GM13977 (cell line): ENCODE data around the gene MMP23B.

Experiments
- DNase-seq: peaks from one replicate; pipeline ENCODE4 v3.0.0; 2012; ENCODE audit warnings: low spot score
- in situ Hi-C: fragments of 300-500 bp; cut with MboI; formaldehyde crosslinking; loops from one replicate; pipeline ENCODE4 v1.12.0; 2022; ENCODE audit warnings: low sequenced_read_pairs, low pct_unique_long_range_greater_than_20kb, mixed read lengths, inconsistent platforms; ENCODE audit not compliant: unreplicated experiment
- TF ChIP-seq, protein P1 (sequence below): IDR thresholded peaks from 2 replicates; pipeline ENCODE4 v1.5.1; 2012; ENCODE audit warnings: mild to moderate bottlenecking, control low read depth; ENCODE audit not compliant: insufficient read depth; ENCODE audit errors: extremely low read depth, missing control alignments

MMP23B gene

GRCh38 chr1:1596493-1597274, 35.3 kb upstream of the MMP23B start:
- TF ChIP-seq, protein P1, sequence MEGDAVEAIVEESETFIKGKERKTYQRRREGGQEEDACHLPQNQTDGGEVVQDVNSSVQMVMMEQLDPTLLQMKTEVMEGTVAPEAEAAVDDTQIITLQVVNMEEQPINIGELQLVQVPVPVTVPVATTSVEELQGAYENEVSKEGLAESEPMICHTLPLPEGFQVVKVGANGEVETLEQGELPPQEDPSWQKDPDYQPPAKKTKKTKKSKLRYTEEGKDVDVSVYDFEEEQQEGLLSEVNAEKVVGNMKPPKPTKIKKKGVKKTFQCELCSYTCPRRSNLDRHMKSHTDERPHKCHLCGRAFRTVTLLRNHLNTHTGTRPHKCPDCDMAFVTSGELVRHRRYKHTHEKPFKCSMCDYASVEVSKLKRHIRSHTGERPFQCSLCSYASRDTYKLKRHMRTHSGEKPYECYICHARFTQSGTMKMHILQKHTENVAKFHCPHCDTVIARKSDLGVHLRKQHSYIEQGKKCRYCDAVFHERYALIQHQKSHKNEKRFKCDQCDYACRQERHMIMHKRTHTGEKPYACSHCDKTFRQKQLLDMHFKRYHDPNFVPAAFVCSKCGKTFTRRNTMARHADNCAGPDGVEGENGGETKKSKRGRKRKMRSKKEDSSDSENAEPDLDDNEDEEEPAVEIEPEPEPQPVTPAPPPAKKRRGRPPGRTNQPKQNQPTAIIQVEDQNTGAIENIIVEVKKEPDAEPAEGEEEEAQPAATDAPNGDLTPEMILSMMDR: no peak
- DNase-seq: peak; percentile 59
- in situ Hi-C loops: no loop called here

DNA sequence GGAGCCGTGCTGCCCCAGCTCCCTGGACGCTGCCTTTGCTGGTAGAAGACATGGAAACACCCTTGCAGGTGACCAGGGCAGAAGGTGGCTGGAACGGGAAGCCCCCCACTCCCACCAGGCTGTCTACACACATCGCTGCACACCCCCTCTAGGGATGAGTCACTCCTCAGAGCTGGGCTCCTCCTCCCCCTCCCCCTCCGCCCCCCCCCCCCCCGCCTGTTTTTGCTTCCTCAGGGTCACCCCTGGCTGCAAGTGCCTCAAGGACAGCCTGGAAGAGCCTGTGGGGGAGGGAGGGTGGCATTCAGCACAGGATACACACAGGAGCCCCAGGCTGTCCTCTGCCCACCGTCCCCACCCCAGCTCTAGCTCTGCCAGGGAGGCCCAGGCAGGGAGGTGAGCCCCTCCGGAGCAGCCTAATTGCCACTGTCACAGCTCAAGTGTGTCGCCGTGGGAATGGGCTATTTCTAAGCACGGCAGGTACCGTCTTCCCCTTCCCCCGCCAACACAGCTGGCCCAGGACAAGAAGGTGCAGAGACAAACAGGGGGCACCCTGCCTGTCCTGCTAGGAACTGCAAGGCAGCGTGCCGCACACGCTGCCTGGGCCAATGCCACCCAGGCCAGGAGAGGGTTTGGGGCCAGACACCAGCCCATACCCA, 34.6 kb upstream of the MMP23B start:
- peak; percentile 80 for DNase-seq
- in situ Hi-C loops: no loop called here
- TF ChIP-seq, protein P1: peak; percentile 16

DNA sequence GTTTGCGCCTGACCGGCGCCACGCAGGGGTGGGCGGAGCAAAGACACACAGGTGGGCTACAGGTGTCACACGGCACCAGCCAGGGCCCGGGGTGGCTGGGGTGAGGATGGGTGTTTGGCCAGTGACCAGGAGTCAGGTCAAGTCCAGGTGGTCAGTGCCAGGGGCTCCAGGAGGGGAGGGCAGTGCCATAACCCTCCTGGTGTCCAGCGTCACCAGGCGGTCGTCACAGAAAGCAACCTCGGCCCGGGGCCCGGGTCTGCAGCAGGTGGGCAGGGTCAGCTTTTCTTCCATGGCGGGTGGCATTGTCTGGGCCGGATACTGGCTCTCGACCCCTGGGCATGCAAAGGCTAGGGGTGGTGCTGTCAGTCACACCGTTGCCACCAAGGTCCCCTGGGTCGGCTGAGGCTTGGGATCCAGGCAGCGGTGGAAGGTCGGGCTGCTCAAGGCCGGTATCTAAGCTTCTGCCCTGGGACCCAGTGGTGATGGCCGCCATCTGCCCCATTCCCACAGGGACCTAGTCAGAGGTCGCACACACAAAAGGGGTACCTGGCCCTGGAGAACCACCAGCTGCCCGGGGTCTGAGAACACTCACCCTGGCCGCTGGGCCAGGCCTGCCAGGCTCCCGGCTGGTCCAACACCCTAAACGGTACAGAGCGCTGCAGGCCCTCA, 33.8 kb upstream of the MMP23B start:
- in situ Hi-C loops: no loop called here
- TF ChIP-seq, protein P1: no peak
- no peak for DNase-seq

- DNase-seq: peak; percentile 33
- TF ChIP-seq, protein P1: no peak
- in situ Hi-C loops: no loop called here
These were observed 33.3 kb upstream of the MMP23B start for GRCh38 chr1:1598720-1599029.

- in situ Hi-C loops: no loop called here
- DNase-seq: peak; percentile 83
- TF ChIP-seq, protein P1: peak; percentile 36
These were observed 32.7 kb upstream of the MMP23B start for GRCh38 chr1:1599030-1599934.
